Measurements from ENCODE around the gene GAL3ST1.

DNA sequence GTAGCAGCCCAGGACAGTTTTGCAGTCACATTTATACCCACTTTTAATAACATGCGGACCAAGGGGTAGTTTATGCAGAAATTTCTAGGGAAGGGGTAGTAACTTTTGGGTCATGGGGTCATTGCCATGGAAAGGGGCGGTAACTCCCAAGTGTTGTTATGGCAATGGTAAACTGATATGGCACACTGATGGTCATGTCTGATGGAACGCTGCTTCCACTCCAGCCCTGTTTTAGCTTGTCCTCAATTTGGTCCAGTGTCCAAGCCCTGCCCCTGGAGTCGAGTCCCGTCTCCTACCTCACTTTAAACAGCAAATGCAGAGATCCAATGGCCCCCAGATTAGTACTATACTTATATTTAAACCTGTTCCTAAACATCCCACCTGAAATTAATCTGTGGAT lies 57.7 kb downstream of the GAL3ST1 start:
- TF ChIP-seq, protein P1, sequence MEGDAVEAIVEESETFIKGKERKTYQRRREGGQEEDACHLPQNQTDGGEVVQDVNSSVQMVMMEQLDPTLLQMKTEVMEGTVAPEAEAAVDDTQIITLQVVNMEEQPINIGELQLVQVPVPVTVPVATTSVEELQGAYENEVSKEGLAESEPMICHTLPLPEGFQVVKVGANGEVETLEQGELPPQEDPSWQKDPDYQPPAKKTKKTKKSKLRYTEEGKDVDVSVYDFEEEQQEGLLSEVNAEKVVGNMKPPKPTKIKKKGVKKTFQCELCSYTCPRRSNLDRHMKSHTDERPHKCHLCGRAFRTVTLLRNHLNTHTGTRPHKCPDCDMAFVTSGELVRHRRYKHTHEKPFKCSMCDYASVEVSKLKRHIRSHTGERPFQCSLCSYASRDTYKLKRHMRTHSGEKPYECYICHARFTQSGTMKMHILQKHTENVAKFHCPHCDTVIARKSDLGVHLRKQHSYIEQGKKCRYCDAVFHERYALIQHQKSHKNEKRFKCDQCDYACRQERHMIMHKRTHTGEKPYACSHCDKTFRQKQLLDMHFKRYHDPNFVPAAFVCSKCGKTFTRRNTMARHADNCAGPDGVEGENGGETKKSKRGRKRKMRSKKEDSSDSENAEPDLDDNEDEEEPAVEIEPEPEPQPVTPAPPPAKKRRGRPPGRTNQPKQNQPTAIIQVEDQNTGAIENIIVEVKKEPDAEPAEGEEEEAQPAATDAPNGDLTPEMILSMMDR (conservative IDR thresholded peaks at IDR 0.05; ENCODE audit: low read length): no peak
- no peak for TF ChIP-seq EZH2phosphoT487 (IDR thresholded peaks at IDR 0.05; ENCODE audit: borderline replicate concordance)

Measured in Loucy (cell line).